ENCODE results near the gene PSPC1. TPM values are rescaled to one million over a fixed set of nuclear protein-coding genes. Genes with fewer than 3 reads are reported as not detected.
A peak's percentile ranks its signal among the peaks of the same experiment; 100 is the strongest.

Gene PSPC1
- total RNA-seq, 4 donors from 2014 or later, result 41.6 to 53.8 (median 44.1) TPM

- DNase-seq (no peak), ATAC-seq (no peak)
- TF ChIP-seq POLR2A (IDR thresholded peaks at IDR 0.05) (no peak), CTCF (IDR thresholded peaks at IDR 0.05 in 4 of 5, conservative IDR thresholded peaks at IDR 0.05 in 1 of 5) (no peak)
- H3K27ac ChIP-seq, result no peak overlapping the region
- no peaks in the 10 kb centered on the region for H3K9me3 ChIP-seq
- no peaks in the 10 kb centered on the region for H3K36me3 ChIP-seq
- no peaks in the 10 kb centered on the region for H3K4me1 ChIP-seq
- no peak overlapping the region for H3K4me3 ChIP-seq
- intact Hi-C loops (cut with DNase I; ENCODE audit: low total_unique reads) (no loop called here), in situ Hi-C loops (cut with MboI; ENCODE audit: low sequenced_read_pairs in 4 of 4) (no loop called here)
- no peaks in the 10 kb centered on the region for H3K27me3 ChIP-seq
Observed at GRCh38 chr13:19795956-19796355, 13.2 kb upstream of the PSPC1 start.

GRCh38 chr13:19794631-19795030, 11.9 kb upstream of the PSPC1 start:
- ATAC-seq (no peak), DNase-seq (no peak)
- Histone ChIP-seq H3K27me3 (no peaks in the 10 kb centered on the region), H3K36me3 (no peaks in the 10 kb centered on the region), H3K4me1 (no peaks in the 10 kb centered on the region), H3K4me3 (no peak overlapping the region), H3K9me3 (no peaks in the 10 kb centered on the region), H3K27ac (no peak overlapping the region)
- in situ Hi-C loops (cut with MboI; ENCODE audit: low sequenced_read_pairs in 4 of 4) (no loop called here), intact Hi-C loops (cut with DNase I; ENCODE audit: low total_unique reads) (no loop called here)
- TF ChIP-seq CTCF (IDR thresholded peaks at IDR 0.05 in 4 of 5, conservative IDR thresholded peaks at IDR 0.05 in 1 of 5) (no peak), POLR2A (IDR thresholded peaks at IDR 0.05) (no peak)

GRCh38 chr13:19791953-19792537, 9.3 kb upstream of the PSPC1 start:
- H3K27me3 ChIP-seq, result no peaks in the 10 kb centered on the region
- H3K4me3 ChIP-seq, result no peak overlapping the region
- no peak for TF ChIP-seq CTCF (IDR thresholded peaks at IDR 0.05 in 4 of 5, conservative IDR thresholded peaks at IDR 0.05 in 1 of 5)
- no peak for TF ChIP-seq POLR2A (IDR thresholded peaks at IDR 0.05)
- in situ Hi-C loops (cut with MboI; ENCODE audit: low sequenced_read_pairs in 4 of 4), result no loop called here
- DNase-seq (no peak), ATAC-seq (no peak)
- H3K36me3 ChIP-seq, result no peaks in the 10 kb centered on the region
- intact Hi-C loops (cut with DNase I; ENCODE audit: low total_unique reads), result no loop called here
- no peaks in the 10 kb centered on the region for H3K4me1 ChIP-seq
- H3K27ac ChIP-seq, result no peak overlapping the region
- no peaks in the 10 kb centered on the region for H3K9me3 ChIP-seq

GRCh38 chr13:19782049-19782726, 557 bp downstream of the PSPC1 start:
- no peaks in the 10 kb centered on the region for H3K9me3 ChIP-seq
- H3K27ac ChIP-seq, result peak overlapping the region; percentile 89 to 98 (median 94)
- TF ChIP-seq POLR2A (IDR thresholded peaks at IDR 0.05), result no peak
- TF ChIP-seq CTCF (IDR thresholded peaks at IDR 0.05 in 4 of 5, conservative IDR thresholded peaks at IDR 0.05 in 1 of 5), result no peak
- peak; percentile 73 to 81 for ATAC-seq
- intact Hi-C loops (cut with DNase I; ENCODE audit: low total_unique reads) (loop anchor here (1.0 kb wide), 2 partner anchors 81 to 178 kb away; partner anchors contain the start of gene ZMYM5), in situ Hi-C loops (cut with MboI; ENCODE audit: low sequenced_read_pairs in 4 of 4) (no loop called here)
- H3K4me1 ChIP-seq, result peaks cover 3 to 9% of the 10 kb centered on the region in 2 donors
- H3K4me3 ChIP-seq, result peak overlapping the region; percentile 81 to 99 (median 92)
- peak; percentile 15 to 47 for DNase-seq
- no peaks in the 10 kb centered on the region for H3K36me3 ChIP-seq
- no peaks in the 10 kb centered on the region for H3K27me3 ChIP-seq

Data from gastrocnemius medialis (tissue), 4 donors.